Neural cell (in vitro differentiated cells): ENCODE results near the gene DHCR24. TPM values are rescaled to one million over a fixed set of nuclear protein-coding genes. Genes with fewer than 3 reads are reported as not detected.

Experiments
- H2AFZ ChIP-seq: fragments of 200-600, 300-800 bp; sonication (generic), shearing (Covaris generic); 2 replicates; pipeline ENCODE4 v1.6.0; 2014; ENCODE audit warnings: low read depth, mild to moderate bottlenecking, antibody characterized with exemption, low read length, moderate library complexity
- H3F3A ChIP-seq: fragments of 200-600 bp; shearing (Covaris generic); 2 replicates; pipeline ENCODE4 v1.6.1; 2016; ENCODE audit warnings: mild to moderate bottlenecking, moderate library complexity, mixed read lengths, antibody characterized with exemption, low read length; ENCODE audit not compliant: insufficient read depth, poor library complexity, severe bottlenecking
- H3K27ac ChIP-seq: fragments of 200-600, 300-800 bp; sonication (generic), shearing (Covaris generic); 2 replicates; pipeline ENCODE4 v1.5.1; 2014; ENCODE audit warnings: mild to moderate bottlenecking, low read length, moderate library complexity
- H3K27me3 ChIP-seq: fragments of 300-800, 200-600 bp; sonication (generic), shearing (Covaris generic); 2 replicates; pipeline ENCODE4 v1.6.0; 2014; ENCODE audit warnings: mild to moderate bottlenecking, low read depth, low read length, moderate library complexity; ENCODE audit not compliant: insufficient read depth
- H3K36me3 ChIP-seq: fragments of 300-800, 200-600 bp; sonication (generic), shearing (Covaris generic); 2 replicates; pipeline ENCODE4 v1.5.1; 2014; ENCODE audit warnings: mild to moderate bottlenecking, antibody characterized with exemption, low read length, moderate library complexity; ENCODE audit not compliant: insufficient read depth
- H3K4me2 ChIP-seq: fragments of 300-800, 200-600 bp; sonication (generic), shearing (Covaris generic); 2 replicates; pipeline ENCODE4 v1.6.0; 2014; ENCODE audit warnings: mild to moderate bottlenecking, low read length
- H3K4me3 ChIP-seq: fragments of 300-800, 200-600 bp; sonication (generic), shearing (Covaris generic); 2 replicates; pipeline ENCODE4 v1.5.1; 2014; ENCODE audit warnings: mild to moderate bottlenecking, low read length, moderate library complexity
- H3K79me2 ChIP-seq: fragments of 200-600 bp; shearing (Covaris generic); replicated peaks from 2 replicates; pipeline ENCODE4 v1.6.0; 2014; ENCODE audit warnings: mild to moderate bottlenecking, low read length, moderate library complexity; ENCODE audit not compliant: insufficient read depth
- H3K9ac ChIP-seq: fragments of 300-800, 200-600 bp; sonication (generic), shearing (Covaris generic); 2 replicates; pipeline ENCODE4 v1.6.1; 2016; ENCODE audit warnings: mild to moderate bottlenecking, low read length, mixed read lengths
- H3K9me2 ChIP-seq: fragments of 200-600 bp; shearing (Covaris generic); 2 replicates; pipeline ENCODE4 v1.6.1; 2016; ENCODE audit warnings: mild to moderate bottlenecking, low read length, mixed read lengths; ENCODE audit not compliant: insufficient read depth
- H3K9me3 ChIP-seq: fragments of 200-600, 300-800 bp; sonication (generic), shearing (Covaris generic); 2 replicates; pipeline ENCODE4 v1.6.1; 2016; ENCODE audit warnings: mild to moderate bottlenecking, mixed run types, low read length, moderate library complexity, mixed read lengths
- H4K20me1 ChIP-seq: fragments of 200-600 bp; shearing (Covaris generic); 2 replicates; pipeline ENCODE4 v1.6.1; 2016; ENCODE audit warnings: mild to moderate bottlenecking, mixed run types; ENCODE audit not compliant: insufficient read depth
- CTCF ChIP-seq: fragments of 450-650 bp; IDR thresholded peaks from 2 replicates; pipeline ENCODE4 v1.5.1; 2014; ENCODE audit warnings: antibody characterized with exemption, mild to moderate bottlenecking, moderate library complexity; ENCODE audit not compliant: poor library complexity, severe bottlenecking
- EP300 ChIP-seq: fragments of 450-650 bp; conservative IDR thresholded peaks from 2 replicates; pipeline ENCODE4 v1.6.1; 2014; ENCODE audit warnings: antibody characterized with exemption, mild to moderate bottlenecking, moderate library complexity; ENCODE audit not compliant: poor library complexity, severe bottlenecking
- EZH2 ChIP-seq: fragments of 200-600, 300-800 bp; shearing (Covaris generic), sonication (generic); IDR thresholded peaks from 2 replicates; pipeline ENCODE4 v1.6.1; 2014; ENCODE audit warnings: antibody characterized with exemption, low read length, borderline replicate concordance, mild to moderate bottlenecking; ENCODE audit not compliant: insufficient read depth, poor library complexity, severe bottlenecking
- MXI1 ChIP-seq: fragments of 450-650 bp; conservative IDR thresholded peaks from 2 replicates; pipeline ENCODE4 v1.6.1; 2014; ENCODE audit warnings: antibody characterized with exemption, mild to moderate bottlenecking; ENCODE audit not compliant: poor library complexity, severe bottlenecking
- POLR2AphosphoS5 ChIP-seq: IDR thresholded peaks from 2 replicates; pipeline ENCODE4 v1.6.1; 2012
- RAD21 ChIP-seq: fragments of 450-650 bp; conservative IDR thresholded peaks from 2 replicates; pipeline ENCODE4 v1.6.1; 2014; ENCODE audit warnings: antibody characterized with exemption, mild to moderate bottlenecking, moderate library complexity
- REST ChIP-seq: IDR thresholded peaks from 2 replicates; pipeline ENCODE4 v1.6.1; 2012; ENCODE audit warnings: borderline replicate concordance
- SMC3 ChIP-seq: fragments of 450-650 bp; conservative IDR thresholded peaks from 2 replicates; pipeline ENCODE4 v1.6.1; 2014; ENCODE audit warnings: antibody characterized with exemption, mild to moderate bottlenecking, moderate library complexity; ENCODE audit not compliant: poor library complexity
- TAF1 ChIP-seq: IDR thresholded peaks from 2 replicates; pipeline ENCODE4 v1.6.1; 2012; ENCODE audit warnings: low read depth
- polyA plus RNA-seq: library from polyadenylated mRNA; depleted of rRNA; stranded (reverse); fragments of >200 nt; gene quantifications from 2 replicates; pipeline ENCODE4 v1.2.3, GENCODE V29; 2014

The DHCR24 gene
- polyA plus RNA-seq, 1 donor from 2014 or later: 91.3 TPM

GRCh38 chr1:54854381-54855020 lies 32.5 kb downstream of the DHCR24 start:
- Histone ChIP-seq H3K9ac (no peak overlapping the region), H3K27ac (no peak overlapping the region), H3K4me2 (no peak overlapping the region), H4K20me1 (no peaks in the 10 kb centered on the region), H3K9me3 (no peaks in the 10 kb centered on the region), H3K4me3 (no peak overlapping the region), H3F3A (no peaks in the 10 kb centered on the region), H2AFZ (no peak overlapping the region), H3K9me2 (no peaks in the 10 kb centered on the region), H3K27me3 (no peaks in the 10 kb centered on the region), H3K79me2 (no peaks in the 10 kb centered on the region), H3K36me3 (peaks cover 18% of the 10 kb centered on the region)
- TF ChIP-seq REST (no peak), EZH2 (no peak), POLR2AphosphoS5 (no peak), RAD21 (no peak), TAF1 (no peak), CTCF (no peak), SMC3 (no peak), MXI1 (no peak), EP300 (no peak)

GRCh38 chr1:54853793-54854370 lies 33.1 kb downstream of the DHCR24 start:
- Histone ChIP-seq H3K27me3 (no peaks in the 10 kb centered on the region), H3K9ac (no peak overlapping the region), H4K20me1 (no peaks in the 10 kb centered on the region), H3K79me2 (no peaks in the 10 kb centered on the region), H3K4me2 (no peak overlapping the region), H2AFZ (no peak overlapping the region), H3K27ac (no peak overlapping the region), H3K36me3 (peaks cover 18% of the 10 kb centered on the region), H3F3A (no peaks in the 10 kb centered on the region), H3K9me2 (no peaks in the 10 kb centered on the region), H3K9me3 (no peaks in the 10 kb centered on the region), H3K4me3 (no peak overlapping the region)
- no peak for TF ChIP-seq RAD21
- no peak for TF ChIP-seq EZH2
- no peak for TF ChIP-seq SMC3
- TF ChIP-seq EP300: no peak
- no peak for TF ChIP-seq POLR2AphosphoS5
- TF ChIP-seq CTCF: no peak
- no peak for TF ChIP-seq REST
- no peak for TF ChIP-seq TAF1
- no peak for TF ChIP-seq MXI1
